Measurements from ENCODE around the gene HDAC9.

Gene HDAC9

GRCh38 chr7:18786196-18786727 lies 290.7 kb downstream of the HDAC9 start:
- ChIA-PET CTCF (no interaction called here), POLR2A (no interaction called here)
- no peak overlapping the region for H3K4me3 ChIP-seq (ENCODE audit: low read depth, low read length)
- no peaks in the 10 kb centered on the region for H3K4me1 ChIP-seq (ENCODE audit: control insufficient read depth, insufficient read depth, low read length)
- no peaks in the 10 kb centered on the region for H3K36me3 ChIP-seq (ENCODE audit: control insufficient read depth in 2 of 2, insufficient read depth in 1 of 2, low read length in 2 of 2)
- no peaks in the 10 kb centered on the region for H3K9me3 ChIP-seq (ENCODE audit: control insufficient read depth, insufficient read depth, low read depth, low read length)
- TF ChIP-seq ZNF140 (tag by site-specific recombination; IDR thresholded peaks at IDR 0.05): no peak
- TF ChIP-seq TRIM28 (IDR thresholded peaks at IDR 0.05; ENCODE audit: borderline replicate concordance, low read length): no peak
- no peak for TF ChIP-seq ZIC2 (tag by site-specific recombination; IDR thresholded peaks at IDR 0.05)
- TF ChIP-seq SP3 (tag by site-specific recombination; IDR thresholded peaks at IDR 0.05): no peak
- no peak for TF ChIP-seq ZNF157 (tag by site-specific recombination; IDR thresholded peaks at IDR 0.05)
- no peak for TF ChIP-seq ZNF544 (tag by site-specific recombination; IDR thresholded peaks at IDR 0.05)
- TF ChIP-seq ZNF148 (tag by site-specific recombination; IDR thresholded peaks at IDR 0.05; ENCODE audit: borderline replicate concordance): no peak
- no peak for TF ChIP-seq ZNF16 (tag by site-specific recombination; IDR thresholded peaks at IDR 0.05; ENCODE audit: low read depth)
- TF ChIP-seq TCF7L2 (IDR thresholded peaks at IDR 0.05; ENCODE audit: borderline replicate concordance, low read depth, low read length): no peak
- no peak for TF ChIP-seq ZNF473 (tag by site-specific recombination; IDR thresholded peaks at IDR 0.05)
- no peak for TF ChIP-seq ZNF138 (tag by site-specific recombination; IDR thresholded peaks at IDR 0.05; ENCODE audit: borderline replicate concordance)
- no peak for TF ChIP-seq TSHZ1 (tag by site-specific recombination; IDR thresholded peaks at IDR 0.05; ENCODE audit: borderline replicate concordance)
- no peak for TF ChIP-seq PATZ1 (tag by site-specific recombination; IDR thresholded peaks at IDR 0.05)
- no peak for TF ChIP-seq AEBP2 (tag by site-specific recombination; IDR thresholded peaks at IDR 0.05; ENCODE audit: borderline replicate concordance)
- TF ChIP-seq ZNF423 (tag by site-specific recombination; IDR thresholded peaks at IDR 0.05): no peak
- TF ChIP-seq ZNF10 (tag by site-specific recombination; IDR thresholded peaks at IDR 0.05): no peak
- no peak for TF ChIP-seq SETDB1 (IDR thresholded peaks at IDR 0.05; ENCODE audit: insufficient read length, low read length)
- TF ChIP-seq ZBTB44 (tag by site-specific recombination; IDR thresholded peaks at IDR 0.05): no peak
- no peak overlapping the region for H3K27ac ChIP-seq (ENCODE audit: extremely low read depth, low read depth, low read length)
